Gastrocnemius medialis (tissue), 4 donors: Measurements from ENCODE around the gene C5orf15.

ENCODE experiments used
- POLR2A ChIP-seq, 2 donors: fragments of 450-650 bp; IDR thresholded peaks; one replicate each; pipeline ENCODE4 v1.6.1; 2017; ENCODE audit warnings: antibody characterized with exemption in 2 of 2, mild to moderate bottlenecking in 2 of 2, moderate library complexity in 2 of 2
- TF ChIP-seq, protein P1 (sequence below), 5 experiments: fragments of 450-650 bp in 3 of 5; fragments of 200-600 bp in 2 of 5; sonication (generic) in 2 of 5; IDR thresholded peaks in 4 of 5; conservative IDR thresholded peaks in 1 of 5; 1 replicate in 4 of 5; 2 replicates in 1 of 5; pipeline ENCODE4 v1.5.1; 2016 to 2019; ENCODE audit warnings: antibody characterized with exemption in 5 of 5, mild to moderate bottlenecking in 3 of 5, moderate library complexity in 3 of 5

DNA sequence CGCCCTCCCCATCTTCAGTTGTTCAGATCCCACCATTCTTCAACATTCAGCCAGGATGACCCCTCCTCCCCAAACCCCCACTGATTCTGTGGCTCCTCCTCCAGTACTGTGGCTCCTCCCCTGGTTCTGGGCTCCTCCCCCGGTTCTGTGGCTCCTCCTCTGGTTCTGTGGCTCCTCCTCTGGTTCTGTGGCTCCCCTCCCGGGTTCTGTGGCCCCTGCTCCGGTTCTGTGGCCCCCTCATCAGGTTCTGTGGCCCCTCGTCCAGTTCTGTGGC is 32.8 kb downstream of the C5orf15 start:
- no peak for TF ChIP-seq POLR2A (IDR thresholded peaks at IDR 0.05)
- TF ChIP-seq, protein P1, sequence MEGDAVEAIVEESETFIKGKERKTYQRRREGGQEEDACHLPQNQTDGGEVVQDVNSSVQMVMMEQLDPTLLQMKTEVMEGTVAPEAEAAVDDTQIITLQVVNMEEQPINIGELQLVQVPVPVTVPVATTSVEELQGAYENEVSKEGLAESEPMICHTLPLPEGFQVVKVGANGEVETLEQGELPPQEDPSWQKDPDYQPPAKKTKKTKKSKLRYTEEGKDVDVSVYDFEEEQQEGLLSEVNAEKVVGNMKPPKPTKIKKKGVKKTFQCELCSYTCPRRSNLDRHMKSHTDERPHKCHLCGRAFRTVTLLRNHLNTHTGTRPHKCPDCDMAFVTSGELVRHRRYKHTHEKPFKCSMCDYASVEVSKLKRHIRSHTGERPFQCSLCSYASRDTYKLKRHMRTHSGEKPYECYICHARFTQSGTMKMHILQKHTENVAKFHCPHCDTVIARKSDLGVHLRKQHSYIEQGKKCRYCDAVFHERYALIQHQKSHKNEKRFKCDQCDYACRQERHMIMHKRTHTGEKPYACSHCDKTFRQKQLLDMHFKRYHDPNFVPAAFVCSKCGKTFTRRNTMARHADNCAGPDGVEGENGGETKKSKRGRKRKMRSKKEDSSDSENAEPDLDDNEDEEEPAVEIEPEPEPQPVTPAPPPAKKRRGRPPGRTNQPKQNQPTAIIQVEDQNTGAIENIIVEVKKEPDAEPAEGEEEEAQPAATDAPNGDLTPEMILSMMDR (IDR thresholded peaks at IDR 0.05 in 4 of 5, conservative IDR thresholded peaks at IDR 0.05 in 1 of 5), result no peak
